ENCODE measurements around the gene AUTS2.

The AUTS2 gene

GRCh38 chr7:70544016-70544415 lies 945.7 kb downstream of the AUTS2 start:
- no peak for DNase-seq (ENCODE audit: low read depth)

DNA sequence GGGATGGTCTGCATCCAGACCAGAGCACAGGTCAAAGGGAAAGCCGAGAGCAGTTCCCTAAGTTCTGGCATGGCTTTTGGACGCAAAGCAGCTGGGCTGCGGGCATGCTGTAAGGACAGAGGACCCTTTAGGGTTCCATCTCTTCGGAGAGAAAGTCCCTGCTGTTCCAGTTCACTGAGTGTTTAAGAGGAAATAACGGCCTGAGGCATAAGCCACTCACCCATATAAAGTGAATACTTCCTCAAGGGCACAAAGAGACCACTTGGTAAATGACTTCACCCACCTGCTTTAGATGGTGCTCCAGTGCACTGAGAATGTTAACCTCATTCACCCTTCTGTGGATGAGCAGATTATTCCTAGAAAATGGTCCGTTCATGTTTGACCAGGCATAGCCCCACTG lies 946.9 kb downstream of the AUTS2 start:
- DNase-seq (ENCODE audit: low read depth) = no peak

DNA sequence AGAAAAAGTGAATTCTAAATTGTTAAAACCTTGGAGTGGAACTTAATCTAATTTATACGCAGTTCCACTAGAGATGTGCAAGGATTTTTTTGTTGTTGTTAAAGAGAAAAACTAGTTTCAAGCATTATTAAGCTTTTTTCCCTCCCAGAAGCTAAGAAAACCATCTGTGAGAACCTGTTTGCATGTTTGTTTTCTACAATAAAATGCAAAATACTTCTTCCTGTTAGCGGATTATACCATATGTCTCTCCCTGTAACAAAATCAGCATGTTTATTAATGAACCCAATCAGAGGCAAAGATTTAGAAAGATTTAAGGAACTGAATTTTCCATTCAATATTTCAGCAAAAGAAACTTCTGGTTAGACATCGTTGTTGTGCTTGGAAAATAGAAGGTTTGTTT lies 953.9 kb downstream of the AUTS2 start:
- DNase-seq (ENCODE audit: low read depth) = no peak

DNA sequence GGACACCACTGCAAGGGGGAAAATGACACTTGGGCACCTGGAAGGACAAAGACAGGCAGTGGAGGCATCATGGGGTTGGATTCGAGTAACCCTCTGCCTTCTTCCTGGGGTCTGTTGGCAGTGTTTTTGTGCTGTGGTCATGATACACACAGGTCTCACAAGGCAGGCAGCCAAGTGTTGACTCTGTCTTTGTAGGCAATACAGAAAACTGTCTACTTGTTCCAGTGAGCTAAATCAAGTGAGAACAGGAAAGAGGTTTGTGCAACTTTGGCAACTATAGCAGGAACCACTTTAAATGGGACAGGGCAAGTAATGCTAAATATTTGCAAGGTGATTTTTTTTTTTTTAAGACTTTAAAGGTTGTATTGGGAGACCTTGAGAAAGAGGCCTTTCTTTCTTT lies 955.1 kb downstream of the AUTS2 start:
- DNase-seq (ENCODE audit: low read depth) = no peak

DNA sequence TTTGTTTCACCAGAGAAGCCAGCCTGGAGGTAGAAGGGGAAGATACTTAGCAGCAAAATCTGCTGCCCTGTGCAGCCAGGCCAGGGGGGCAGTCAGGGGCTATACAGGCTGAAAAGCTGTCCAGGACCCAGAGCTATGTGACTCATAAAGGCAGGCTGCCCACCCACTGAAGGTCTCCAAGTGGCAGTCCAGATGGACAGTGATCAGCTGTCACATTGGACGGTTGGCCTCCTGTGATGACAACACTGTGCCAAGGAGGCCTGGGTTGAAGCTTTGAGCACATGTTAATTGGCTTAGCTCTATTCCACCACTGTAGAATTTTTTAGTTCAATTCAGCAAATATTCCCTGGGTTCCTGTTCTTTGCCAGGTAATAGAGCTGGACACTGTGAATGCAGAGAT lies 956.4 kb downstream of the AUTS2 start:
- DNase-seq (ENCODE audit: low read depth) = no peak

DNA sequence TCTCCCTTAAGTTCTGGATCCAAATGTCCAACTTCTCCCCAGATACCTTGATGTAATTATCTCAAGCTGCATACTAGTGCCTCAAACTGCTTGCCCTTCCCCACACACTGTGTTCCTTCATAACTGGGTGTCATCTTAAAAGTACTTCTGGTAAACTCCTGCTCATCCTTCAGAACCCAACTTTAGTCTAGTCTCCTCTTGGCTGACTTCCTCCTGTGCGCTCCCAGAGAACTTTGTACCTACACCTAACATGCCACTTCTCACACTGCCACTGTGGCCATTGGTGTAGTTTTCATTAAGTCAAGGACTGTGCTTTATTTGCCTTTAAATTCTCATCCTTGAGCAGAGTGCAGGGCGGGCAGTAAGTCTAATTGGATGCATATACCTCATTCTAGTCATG lies 958.5 kb downstream of the AUTS2 start:
- no peak for DNase-seq (ENCODE audit: low read depth)

- DNase-seq (ENCODE audit: low read depth) = no peak
Measured at GRCh38 chr7:70557338-70557737, 959.1 kb downstream of the AUTS2 start.

DNA sequence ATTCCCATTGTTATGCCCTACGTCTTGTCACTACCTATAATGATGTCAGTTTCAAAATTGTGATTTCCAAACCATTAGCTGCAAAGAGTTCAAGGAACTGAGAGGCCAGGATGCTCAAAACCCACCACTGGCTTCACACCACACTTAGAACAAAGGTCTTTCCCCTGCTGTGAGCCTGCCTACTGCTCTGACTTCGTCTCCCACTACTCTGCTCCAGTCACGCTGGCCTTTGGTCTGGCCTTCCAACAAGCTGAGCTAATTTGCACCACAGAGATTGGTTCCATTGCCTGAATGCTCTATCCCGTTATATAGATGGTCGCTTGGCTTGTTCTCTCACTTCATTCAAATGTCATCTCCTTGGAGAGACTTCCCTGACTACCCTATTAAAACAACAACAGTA lies 961.5 kb downstream of the AUTS2 start:
- no peak for DNase-seq (ENCODE audit: low read depth)

DNA sequence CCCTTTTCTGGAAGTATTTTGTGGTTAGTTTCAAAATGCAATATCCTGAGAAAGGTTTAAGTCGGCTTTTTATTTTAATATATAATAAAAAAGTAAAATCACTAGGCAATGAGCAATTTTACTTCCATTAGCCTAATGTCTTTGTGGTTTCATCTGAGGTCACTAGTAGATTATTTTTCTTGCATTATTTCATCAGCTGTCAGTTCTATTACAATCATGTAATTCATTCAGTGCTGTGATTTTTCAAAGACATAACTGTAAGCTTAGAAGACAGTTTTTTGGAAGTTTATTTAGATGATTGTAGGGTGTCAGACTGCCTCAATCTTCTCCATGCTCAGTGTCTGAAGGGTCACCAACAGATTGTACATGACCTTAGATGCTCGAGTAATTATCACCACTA lies 965.7 kb downstream of the AUTS2 start:
- DNase-seq (ENCODE audit: low read depth) = no peak

- DNase-seq (ENCODE audit: low read depth) = no peak
Measured at GRCh38 chr7:70565721-70566370, 967.6 kb downstream of the AUTS2 start.

GRCh38 chr7:70566671-70567070 lies 968.4 kb downstream of the AUTS2 start:
- DNase-seq (ENCODE audit: low read depth) = no peak

GRCh38 chr7:70568674-70569334 lies 970.5 kb downstream of the AUTS2 start:
- DNase-seq (ENCODE audit: low read depth) = no peak

DNA sequence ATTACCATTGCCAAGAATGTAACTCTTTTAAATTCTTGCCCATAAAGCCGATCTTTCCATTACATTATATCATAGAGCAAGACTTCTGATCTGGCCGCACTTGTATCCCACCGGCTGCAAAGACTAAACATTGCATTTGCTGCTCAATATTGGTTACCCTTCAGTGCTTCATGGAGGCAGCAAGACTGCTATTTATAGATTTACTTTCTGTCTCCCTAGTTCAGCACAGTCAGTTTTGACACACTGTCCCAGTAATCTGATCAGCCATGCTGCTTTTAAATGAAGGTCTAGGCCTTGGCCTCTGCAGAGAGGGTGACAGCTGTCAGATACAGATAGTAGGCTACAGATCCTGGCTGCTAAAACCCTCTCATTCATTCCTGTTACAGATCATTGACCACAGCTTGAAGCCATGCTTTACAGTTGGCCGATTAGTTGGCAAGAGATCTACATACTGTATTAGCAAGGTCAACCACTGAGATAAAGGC lies 971.1 kb downstream of the AUTS2 start:
- no peak for DNase-seq (ENCODE audit: low read depth)

GRCh38 chr7:70570029-70570428 lies 971.8 kb downstream of the AUTS2 start:
- DNase-seq (ENCODE audit: low read depth) = no peak

DNA sequence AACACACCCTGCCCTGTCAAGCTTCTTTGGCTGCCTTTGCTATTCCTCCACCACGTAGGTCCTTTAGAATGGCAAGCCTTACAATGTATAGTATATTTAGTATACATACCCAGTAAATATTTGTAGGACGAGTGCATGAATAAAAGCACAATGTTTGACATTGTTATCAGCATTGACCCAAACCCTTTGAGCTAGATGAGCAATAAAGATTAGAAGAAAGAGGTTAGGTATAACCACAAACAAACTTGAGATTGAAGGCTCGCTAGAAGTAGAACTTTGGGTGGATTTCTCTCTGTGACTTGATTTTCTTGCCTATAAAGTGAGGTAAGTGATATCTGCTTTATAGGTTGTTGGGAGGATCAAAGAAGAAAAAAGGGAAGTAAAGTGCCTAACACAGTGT lies 972.7 kb downstream of the AUTS2 start:
- DNase-seq (ENCODE audit: low read depth) = no peak

GRCh38 chr7:70571403-70571934 lies 973.2 kb downstream of the AUTS2 start:
- no peak for DNase-seq (ENCODE audit: low read depth)

- DNase-seq (ENCODE audit: low read depth) = no peak
Measured at GRCh38 chr7:70571961-70572360, 973.7 kb downstream of the AUTS2 start.

DNA sequence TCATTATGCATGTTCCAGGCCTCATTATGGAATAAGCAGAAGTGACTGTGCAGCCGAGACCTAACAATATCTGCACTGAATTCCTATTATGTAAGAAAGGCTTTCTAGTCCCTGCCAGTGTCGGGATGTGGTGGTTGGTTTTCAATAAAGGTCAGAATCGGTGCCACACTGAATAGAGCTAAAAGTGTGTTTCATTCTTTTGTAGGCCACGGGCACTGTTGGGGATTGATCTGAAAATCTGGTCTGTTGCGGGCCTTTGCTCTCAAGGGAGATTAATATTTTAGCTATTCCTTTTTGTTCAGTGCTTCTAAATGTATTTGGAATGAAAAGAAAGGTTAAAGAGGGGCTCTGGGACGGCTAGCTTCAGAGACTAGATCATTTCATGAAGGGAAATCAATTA lies 974.3 kb downstream of the AUTS2 start:
- DNase-seq (ENCODE audit: low read depth) = no peak

DNA sequence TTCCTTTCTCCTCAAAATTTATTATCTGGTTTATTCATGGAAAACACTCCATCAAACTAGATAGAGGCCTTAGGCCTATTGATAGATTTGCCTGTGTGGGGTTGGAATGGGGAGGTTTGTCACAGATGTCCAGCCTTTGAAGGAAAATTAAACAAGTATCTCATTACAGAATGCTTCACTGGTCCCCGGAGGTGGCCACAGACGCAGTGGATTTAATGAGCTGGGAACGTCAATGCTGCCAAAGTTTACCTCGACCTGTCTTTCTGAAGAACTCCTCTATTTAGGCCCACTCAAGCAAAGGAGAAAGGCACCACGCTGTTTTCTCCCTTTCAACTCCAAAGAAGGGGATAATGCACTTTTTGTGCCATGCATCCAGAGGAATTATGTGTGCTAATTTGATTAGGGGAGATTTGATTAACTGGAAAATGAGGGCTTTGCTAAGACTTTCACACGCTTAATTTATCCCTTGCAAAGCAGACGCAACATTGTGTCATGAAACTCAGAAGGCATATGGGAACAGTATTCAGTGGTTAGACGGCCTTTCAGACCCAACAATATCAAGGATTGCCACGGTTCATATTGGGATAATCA lies 974.9 kb downstream of the AUTS2 start:
- DNase-seq (ENCODE audit: low read depth) = no peak

GRCh38 chr7:70573696-70574095 lies 975.4 kb downstream of the AUTS2 start:
- no peak for DNase-seq (ENCODE audit: low read depth)

DNA sequence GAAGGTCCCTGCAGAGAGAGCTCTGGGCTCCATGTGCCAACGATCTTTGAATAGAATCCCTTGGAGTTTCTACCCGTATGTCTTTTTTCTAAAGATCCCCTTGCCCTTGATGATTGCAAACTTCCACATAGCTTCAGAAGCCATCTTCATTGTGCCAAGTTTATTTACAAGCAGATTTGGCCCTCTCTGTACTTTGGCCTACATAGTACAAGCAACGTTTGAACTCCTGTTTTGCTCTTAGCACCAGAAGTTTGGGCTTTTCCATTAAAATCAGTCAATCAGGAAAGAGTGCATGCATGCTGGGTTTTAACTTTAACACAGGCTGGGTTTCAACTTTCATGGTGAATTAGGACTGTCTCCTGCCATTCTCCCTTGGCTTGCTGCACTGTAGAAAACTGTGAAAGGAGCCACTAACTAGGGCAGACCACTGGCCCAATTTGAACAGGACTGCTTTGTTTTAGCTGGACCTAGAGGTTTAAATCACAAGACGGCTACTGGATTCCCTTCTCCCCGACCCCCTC lies 976.1 kb downstream of the AUTS2 start:
- no peak for DNase-seq (ENCODE audit: low read depth)

- no peak for DNase-seq (ENCODE audit: low read depth)
Measured at GRCh38 chr7:70574970-70575799, 976.9 kb downstream of the AUTS2 start.
